ENCODE data around the gene C17orf100. TPM values are rescaled to one million over a fixed set of nuclear protein-coding genes. Genes with fewer than 3 reads are reported as not detected.

Gene C17orf100
- total RNA-seq, 1 experiment from 2014 or later = 0.70 TPM

GRCh38 chr17:6610011-6610410, 41.6 kb upstream of the C17orf100 start:
- H2BK12ac ChIP-seq (ENCODE audit: insufficient read length, low read depth, low read length) = no peak overlapping the region
- no peak overlapping the region for H4K5ac ChIP-seq (ENCODE audit: insufficient read length, low read depth, low read length)
- TF ChIP-seq, protein P1, sequence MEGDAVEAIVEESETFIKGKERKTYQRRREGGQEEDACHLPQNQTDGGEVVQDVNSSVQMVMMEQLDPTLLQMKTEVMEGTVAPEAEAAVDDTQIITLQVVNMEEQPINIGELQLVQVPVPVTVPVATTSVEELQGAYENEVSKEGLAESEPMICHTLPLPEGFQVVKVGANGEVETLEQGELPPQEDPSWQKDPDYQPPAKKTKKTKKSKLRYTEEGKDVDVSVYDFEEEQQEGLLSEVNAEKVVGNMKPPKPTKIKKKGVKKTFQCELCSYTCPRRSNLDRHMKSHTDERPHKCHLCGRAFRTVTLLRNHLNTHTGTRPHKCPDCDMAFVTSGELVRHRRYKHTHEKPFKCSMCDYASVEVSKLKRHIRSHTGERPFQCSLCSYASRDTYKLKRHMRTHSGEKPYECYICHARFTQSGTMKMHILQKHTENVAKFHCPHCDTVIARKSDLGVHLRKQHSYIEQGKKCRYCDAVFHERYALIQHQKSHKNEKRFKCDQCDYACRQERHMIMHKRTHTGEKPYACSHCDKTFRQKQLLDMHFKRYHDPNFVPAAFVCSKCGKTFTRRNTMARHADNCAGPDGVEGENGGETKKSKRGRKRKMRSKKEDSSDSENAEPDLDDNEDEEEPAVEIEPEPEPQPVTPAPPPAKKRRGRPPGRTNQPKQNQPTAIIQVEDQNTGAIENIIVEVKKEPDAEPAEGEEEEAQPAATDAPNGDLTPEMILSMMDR (conservative IDR thresholded peaks at IDR 0.05) = no peak
- no peaks in the 10 kb centered on the region for H3K4me1 Mint-ChIP-seq
- H4K20me1 ChIP-seq (ENCODE audit: control insufficient read depth, insufficient read depth, insufficient read length) = no peaks in the 10 kb centered on the region
- no peak overlapping the region for H4K8ac ChIP-seq (replicated peaks; ENCODE audit: insufficient read length, low read depth, low read length)
- H2BK20ac ChIP-seq (ENCODE audit: low read depth, low read length, poor library complexity, severe bottlenecking) = no peak overlapping the region
- H2BK5ac ChIP-seq (ENCODE audit: insufficient read length, low read length) = no peak overlapping the region
- no peak overlapping the region for H3K9ac ChIP-seq (ENCODE audit: extremely low read depth, insufficient read length, low read length)
- H2BK15ac ChIP-seq (ENCODE audit: low read depth, low read length) = no peak overlapping the region
- H3K79me2 ChIP-seq (ENCODE audit: insufficient read depth, low read length) = no peaks in the 10 kb centered on the region
- H2AFZ ChIP-seq (ENCODE audit: low read length) = no peak overlapping the region
- no peak overlapping the region for H3K18ac ChIP-seq (ENCODE audit: insufficient read length, low read depth, low read length)
- no peak overlapping the region for H3K27ac Mint-ChIP-seq
- no peak overlapping the region for H3K23ac ChIP-seq (ENCODE audit: insufficient read length, low read depth, low read length)
- WGBS (ENCODE audit: extremely low coverage, insufficient read length, low lambda C conversion rate) = no CpG with 5 or more reads among the region's 5 CpGs
- no peaks in the 10 kb centered on the region for H3K9me3 ChIP-seq (ENCODE audit: control insufficient read depth, low read depth, low read length)
- no peak overlapping the region for H3K4me3 Mint-ChIP-seq
- H4K91ac ChIP-seq (ENCODE audit: insufficient read length, low read depth, low read length) = no peak overlapping the region
- H3K4ac ChIP-seq (ENCODE audit: low read depth, low read length) = no peak overlapping the region
- no peak for DNase-seq
- no peaks in the 10 kb centered on the region for H3K79me1 ChIP-seq (ENCODE audit: insufficient read depth, low read depth, low read length, poor library complexity, severe bottlenecking)
- no peak overlapping the region for H2AK5ac ChIP-seq (ENCODE audit: insufficient read length, low read length)
- no peaks in the 10 kb centered on the region for H3K4me1 ChIP-seq (ENCODE audit: insufficient read depth, low read length)
- peaks cover 10 to 71% (median 60%) of the 10 kb centered on the region in 3 experiments for H3K36me3 Mint-ChIP-seq (ENCODE audit: insufficient read depth in 1 of 3, low read depth in 3 of 3)
- no peaks in the 10 kb centered on the region for H3K23me2 ChIP-seq (ENCODE audit: insufficient read length, low read depth, low read length, poor library complexity, severe bottlenecking)
- H3K4me2 ChIP-seq (ENCODE audit: insufficient read depth, insufficient read length, low read length) = no peak overlapping the region
- H3K27me3 ChIP-seq (ENCODE audit: insufficient read depth, low read length) = no peaks in the 10 kb centered on the region
- no peaks in the 10 kb centered on the region for H3K9me3 Mint-ChIP-seq
- no peaks in the 10 kb centered on the region for H3K27me3 Mint-ChIP-seq (ENCODE audit: low read depth)
- H3K14ac ChIP-seq (ENCODE audit: insufficient read depth, low read length) = no peak overlapping the region
- no peak overlapping the region for H3K27ac ChIP-seq (ENCODE audit: insufficient read length, low read depth, low read length)
- no peak overlapping the region for H3K56ac ChIP-seq (ENCODE audit: insufficient read length, low read depth, low read length)
- no peak overlapping the region for H3T11ph ChIP-seq (ENCODE audit: low read length)
- H2BK120ac ChIP-seq (ENCODE audit: low read depth, low read length, poor library complexity, severe bottlenecking) = no peak overlapping the region

Measured in H9 (cell line).